ENCODE data around the gene GALNT7.
"Not testable (repeated sequence)": the region's sequence is repeated elsewhere in the genome, so short reads cannot be mapped to it uniquely, and the experiment has no call there.

Gene GALNT7

GRCh38 chr4:173199553-173199952, 30.9 kb downstream of the GALNT7 start:
- ATAC-seq = no peak

- no peak for ATAC-seq
Observed at GRCh38 chr4:173200103-173200884, 31.7 kb downstream of the GALNT7 start.

GRCh38 chr4:173202395-173202794, 33.8 kb downstream of the GALNT7 start:
- no peak for ATAC-seq

GRCh38 chr4:173205656-173206055, 37.0 kb downstream of the GALNT7 start:
- ATAC-seq = no peak

- no peak for ATAC-seq
Observed at GRCh38 chr4:173208420-173208819, 39.8 kb downstream of the GALNT7 start.

GRCh38 chr4:173211222-173211621, 42.6 kb downstream of the GALNT7 start:
- ATAC-seq = no peak

- ATAC-seq = peak; percentile 78 to 82
Observed at GRCh38 chr4:173211838-173212237, 43.2 kb downstream of the GALNT7 start.

- ATAC-seq = no peak
Observed at GRCh38 chr4:173212379-173212778, 43.8 kb downstream of the GALNT7 start.

- no peak for ATAC-seq
Observed at GRCh38 chr4:173213296-173213695, 44.7 kb downstream of the GALNT7 start.

- no peak for ATAC-seq
Observed at GRCh38 chr4:173214231-173214630, 45.6 kb downstream of the GALNT7 start.

- no peak for ATAC-seq
Observed at GRCh38 chr4:173214661-173215060, 46.0 kb downstream of the GALNT7 start.

GRCh38 chr4:173217075-173217474, 48.5 kb downstream of the GALNT7 start:
- no peak for ATAC-seq

- no peak for ATAC-seq
Observed at GRCh38 chr4:173217727-173218126, 49.1 kb downstream of the GALNT7 start.

GRCh38 chr4:173218411-173219125, 50.0 kb downstream of the GALNT7 start:
- ATAC-seq = no peak

- not testable (repeated sequence) for ATAC-seq
Observed at GRCh38 chr4:173219126-173219437, 50.5 kb downstream of the GALNT7 start.

GRCh38 chr4:173223743-173224142, 55.1 kb downstream of the GALNT7 start:
- no peak for ATAC-seq

- no peak for ATAC-seq
Observed at GRCh38 chr4:173226401-173226888, 57.8 kb downstream of the GALNT7 start.

- ATAC-seq = no peak
Observed at GRCh38 chr4:173227756-173228155, 59.1 kb downstream of the GALNT7 start.

- ATAC-seq = no peak
Observed at GRCh38 chr4:173230062-173230461, 61.5 kb downstream of the GALNT7 start.

- ATAC-seq = no peak
Observed at GRCh38 chr4:173231916-173232315, 63.3 kb downstream of the GALNT7 start.

- ATAC-seq = no peak
Observed at GRCh38 chr4:173233857-173234256, 65.2 kb downstream of the GALNT7 start.

GRCh38 chr4:173235050-173235449, 66.4 kb downstream of the GALNT7 start:
- no peak for ATAC-seq

- no peak for ATAC-seq
Observed at GRCh38 chr4:173236301-173236700, 67.7 kb downstream of the GALNT7 start.

- no peak for ATAC-seq
Observed at GRCh38 chr4:173237152-173237551, 68.5 kb downstream of the GALNT7 start.

All from activated CD4-positive, CD25-positive, alpha-beta regulatory T cell treated with anti-CD3 and anti-CD28 coated beads, Interleukin-2, amount 50 U/mL, for 24 hours (primary cell).